ENCODE results near the gene ZNF574.
A peak's percentile ranks its signal among the peaks of the same experiment; 100 is the strongest.

Gene ZNF574

DNA sequence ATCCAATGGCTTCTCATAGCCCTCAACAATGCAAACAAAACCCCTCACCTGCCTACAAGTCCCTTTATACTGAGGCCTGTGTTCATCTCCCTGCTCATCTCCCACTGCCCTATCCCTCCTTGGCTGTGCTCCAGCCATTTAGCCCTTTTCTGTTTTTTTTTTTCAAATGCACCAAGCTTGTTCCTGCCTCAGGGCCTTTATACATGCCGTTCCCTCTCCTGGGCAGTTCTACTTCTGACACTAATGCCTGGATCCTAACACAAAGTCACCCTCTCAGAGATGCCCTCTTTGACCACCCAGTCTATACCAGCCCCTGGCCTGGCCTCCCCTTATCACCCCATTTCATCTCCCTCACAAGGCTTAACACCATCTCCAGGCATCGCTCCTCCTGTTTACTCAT lies 26.9 kb downstream of the ZNF574 start:
- DNase-seq = no peak

DNA sequence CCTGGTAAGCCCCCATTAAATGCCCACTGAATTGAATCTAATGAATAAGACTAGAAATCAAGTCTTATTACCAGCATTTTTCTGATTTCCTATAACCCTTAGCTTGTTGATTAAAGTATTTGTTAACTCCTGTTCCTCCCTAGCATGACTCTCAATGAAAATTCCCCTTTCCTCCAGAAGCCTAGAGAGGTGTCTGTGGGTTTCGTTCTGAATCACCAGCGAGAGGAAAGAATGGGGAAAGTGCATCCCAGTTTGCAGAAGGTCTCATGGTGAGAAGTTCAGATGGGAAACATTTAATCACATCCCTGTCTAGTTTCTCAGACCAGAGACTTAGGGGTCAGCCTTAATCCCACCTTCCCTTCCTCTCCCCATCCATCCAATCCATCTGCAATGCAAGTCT lies 29.4 kb downstream of the ZNF574 start:
- DNase-seq = no peak

DNA sequence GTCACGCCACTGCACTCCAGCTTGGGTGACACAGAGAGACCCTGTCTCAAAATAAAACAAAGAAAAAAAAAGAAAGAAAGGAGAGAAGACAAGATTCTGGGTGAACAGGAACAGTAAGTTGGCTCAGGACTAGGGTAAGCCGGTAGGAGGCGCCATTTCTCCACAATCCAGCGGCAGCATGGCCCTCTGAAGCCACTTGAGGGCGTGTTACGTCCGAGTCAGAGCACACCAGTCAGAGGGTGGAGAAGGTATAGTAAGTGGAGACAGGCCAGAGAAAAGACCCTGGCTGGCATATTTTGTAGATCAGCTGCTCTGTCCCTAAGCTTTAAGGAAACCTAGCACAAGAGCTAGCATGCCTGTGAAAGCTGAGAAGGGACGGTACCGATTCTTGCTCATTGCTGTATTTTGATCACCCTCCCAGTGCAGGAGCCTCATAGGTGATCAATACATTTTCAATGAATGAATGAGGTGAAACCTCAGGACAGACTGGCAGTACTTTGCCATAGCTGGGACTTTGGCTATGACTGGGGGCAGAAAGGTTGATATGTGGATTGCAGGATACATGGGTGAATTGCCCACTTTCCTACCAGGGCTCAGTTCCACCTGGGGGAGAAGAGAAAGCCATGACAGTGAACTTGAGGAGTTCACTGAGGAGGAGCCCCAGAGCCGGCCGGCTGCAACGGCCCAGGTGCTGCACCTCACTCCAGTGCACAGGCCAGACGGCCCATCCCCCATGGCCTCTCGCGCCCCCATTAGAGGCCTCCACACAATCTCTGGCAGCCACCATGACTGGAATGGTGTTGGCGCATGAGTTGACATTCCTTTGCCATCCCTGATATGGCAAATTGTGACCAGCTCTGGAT lies 32.8 kb downstream of the ZNF574 start:
- DNase-seq = peak; percentile 66 to 87 (median 80)

DNA sequence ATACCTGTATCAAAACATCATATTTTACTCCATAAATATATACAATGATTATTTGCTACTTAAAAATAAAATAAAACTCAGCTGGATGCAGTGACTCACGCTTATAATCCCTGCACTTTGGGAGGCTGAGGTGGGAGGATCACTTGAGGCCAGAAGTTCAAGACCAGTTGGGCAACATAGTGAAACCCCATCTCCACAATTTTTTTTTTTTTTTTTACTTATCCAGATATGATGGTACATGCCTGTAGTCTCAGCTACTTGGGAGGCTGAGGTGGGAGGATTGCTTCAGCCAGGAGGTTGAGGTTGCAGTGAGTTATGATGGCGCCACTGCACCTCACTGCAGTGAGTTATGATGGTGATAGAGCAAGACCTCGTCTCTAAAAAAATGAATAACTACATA lies 33.9 kb downstream of the ZNF574 start:
- DNase-seq = no peak

DNA sequence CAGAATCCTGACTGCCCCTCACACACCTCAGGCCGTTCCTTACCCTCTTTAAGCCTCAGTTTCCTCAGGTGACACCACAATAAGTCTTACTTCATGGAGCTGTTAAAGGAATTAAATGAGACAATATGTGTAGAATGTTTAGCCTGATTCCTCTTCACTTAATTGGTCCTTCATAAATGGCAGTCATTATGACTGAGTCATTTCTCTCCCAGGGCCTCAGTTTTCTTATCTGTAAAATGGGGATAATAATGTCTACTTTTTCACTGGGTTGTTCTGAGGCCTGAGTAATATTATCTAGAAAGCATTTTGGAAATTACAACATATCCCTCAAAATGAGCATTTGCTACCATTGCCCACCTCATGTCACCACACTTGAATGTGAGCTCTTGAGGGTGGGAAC lies 34.7 kb downstream of the ZNF574 start:
- no peak for DNase-seq

DNA sequence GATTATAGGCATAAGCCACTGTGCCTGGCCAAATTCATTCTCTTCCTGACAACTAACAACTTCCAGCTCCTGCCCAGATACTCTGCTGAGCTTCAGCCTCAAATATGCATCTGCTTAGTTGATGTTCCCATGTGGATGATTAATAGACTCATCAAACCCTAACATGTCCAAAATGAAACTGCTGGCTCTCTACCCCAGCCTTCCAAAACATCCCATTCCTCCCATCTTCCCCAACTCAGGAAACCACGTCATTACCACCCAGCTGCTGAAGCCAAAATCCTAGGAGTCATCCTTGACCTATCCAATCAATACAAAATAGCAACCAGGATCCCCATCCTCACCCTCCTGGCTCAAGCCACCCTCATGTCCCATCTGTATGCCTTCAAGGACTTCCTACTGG lies 35.4 kb downstream of the ZNF574 start:
- DNase-seq = no peak

DNA sequence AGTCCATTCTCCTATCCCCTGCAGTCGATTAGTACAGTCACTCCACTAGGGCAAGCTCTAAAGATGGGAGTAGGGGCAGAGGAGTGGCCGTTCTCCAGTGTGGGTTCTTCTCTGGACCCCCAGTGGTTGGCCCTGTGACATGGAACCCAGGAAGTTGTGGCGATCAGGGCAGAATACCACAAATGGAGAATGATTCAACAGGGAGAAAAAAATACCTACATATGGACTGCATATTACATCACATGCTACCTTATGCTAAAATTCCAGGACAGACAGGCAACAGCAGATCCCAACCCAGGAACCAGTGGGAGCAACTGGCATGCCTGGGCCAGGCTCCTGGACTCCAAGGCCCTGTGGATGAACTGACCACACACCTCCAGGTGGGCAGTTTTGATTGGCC lies 35.8 kb downstream of the ZNF574 start:
- DNase-seq = no peak

DNA sequence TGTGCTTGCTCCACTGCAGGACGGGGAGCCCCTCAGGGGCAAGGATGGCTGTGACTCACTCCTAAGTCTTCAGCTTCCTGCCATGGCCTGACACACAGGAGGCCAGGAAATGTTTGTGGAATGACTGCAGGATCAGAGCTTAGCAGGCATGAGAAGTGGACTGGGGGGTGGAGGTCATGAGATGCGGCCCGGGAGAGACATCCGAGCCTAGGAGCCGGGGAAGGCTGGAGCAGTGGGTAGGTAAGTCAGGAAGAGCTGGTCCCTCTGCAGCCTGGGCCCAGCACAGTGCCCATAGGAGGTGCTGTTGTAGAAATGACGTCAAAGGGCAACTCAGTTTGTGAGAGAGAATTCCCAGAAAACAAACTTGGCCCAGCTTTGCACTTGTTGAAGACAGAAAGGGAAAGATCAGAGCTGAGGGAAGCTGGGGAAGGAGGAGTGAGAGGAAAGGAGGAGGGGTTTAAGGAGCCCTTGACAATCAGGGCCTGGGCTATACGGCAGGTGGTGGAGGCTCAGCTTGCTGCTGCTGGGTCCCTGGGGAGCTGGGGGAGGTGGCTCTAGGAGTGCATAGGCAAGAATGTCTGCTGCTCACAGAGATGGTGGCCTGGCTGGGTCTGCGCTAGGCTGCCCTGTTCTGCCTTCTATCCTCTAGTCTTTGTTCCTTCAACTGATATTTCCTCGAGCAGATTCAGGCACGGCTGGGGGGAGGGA lies 37.8 kb downstream of the ZNF574 start:
- no peak for DNase-seq

DNA sequence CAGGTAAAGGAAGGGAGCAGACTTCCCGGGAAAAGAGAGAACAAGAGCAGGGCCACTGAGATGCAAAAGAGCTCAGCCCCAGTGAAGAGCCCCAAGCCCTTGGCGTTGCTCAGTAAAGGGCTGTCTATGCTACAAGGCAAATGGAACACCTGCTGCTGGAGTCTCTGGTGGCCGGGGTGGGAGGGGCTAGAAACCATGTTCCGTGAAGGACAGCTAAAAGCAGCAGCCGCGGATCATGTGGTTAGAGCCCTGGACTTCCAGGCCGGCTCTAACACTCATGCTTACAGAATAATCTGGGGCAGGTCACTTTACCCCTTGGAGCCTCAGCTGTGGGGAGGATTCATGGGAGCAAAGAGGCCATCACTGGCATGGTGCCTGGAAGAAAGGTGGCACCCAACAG lies 38.4 kb downstream of the ZNF574 start:
- DNase-seq = no peak

DNA sequence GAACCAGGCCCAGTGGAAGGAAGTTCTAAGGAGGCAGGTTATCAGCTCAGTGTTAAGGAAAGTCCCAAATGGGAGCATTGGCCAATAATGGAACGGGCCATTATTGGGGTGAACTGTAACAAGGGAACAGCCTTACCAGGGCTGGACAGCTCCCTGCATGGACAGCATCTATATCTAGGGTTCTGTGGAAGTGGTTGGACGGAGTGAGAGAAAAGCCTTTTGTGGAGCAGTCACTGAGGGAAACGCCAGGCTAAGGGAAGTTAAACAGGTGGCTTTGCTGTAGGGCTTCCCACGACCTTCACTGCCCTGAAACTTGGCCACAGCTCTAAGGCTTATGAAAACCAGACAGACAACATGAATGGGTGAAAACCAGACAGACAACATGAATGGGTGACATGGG lies 39.3 kb downstream of the ZNF574 start:
- DNase-seq = no peak

DNA sequence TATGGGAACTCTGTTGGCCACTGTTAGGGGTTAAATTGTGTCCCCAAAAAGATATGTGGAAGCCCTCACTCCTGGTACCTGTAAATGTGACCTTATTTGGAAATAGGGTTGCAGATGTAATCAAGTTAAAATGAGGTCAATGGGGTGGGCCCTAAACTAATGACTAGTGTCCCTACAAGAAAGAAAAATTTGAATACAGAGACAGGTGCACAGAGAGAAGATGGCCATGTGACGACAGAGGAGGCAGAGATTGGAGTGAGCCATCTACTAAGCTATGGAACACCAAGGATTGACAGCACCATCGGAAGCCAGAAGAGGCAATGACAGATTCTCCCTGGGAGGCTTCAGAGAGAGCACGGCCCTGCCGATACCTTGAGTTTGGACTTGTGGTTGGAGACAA lies 39.7 kb downstream of the ZNF574 start:
- no peak for DNase-seq

DNA sequence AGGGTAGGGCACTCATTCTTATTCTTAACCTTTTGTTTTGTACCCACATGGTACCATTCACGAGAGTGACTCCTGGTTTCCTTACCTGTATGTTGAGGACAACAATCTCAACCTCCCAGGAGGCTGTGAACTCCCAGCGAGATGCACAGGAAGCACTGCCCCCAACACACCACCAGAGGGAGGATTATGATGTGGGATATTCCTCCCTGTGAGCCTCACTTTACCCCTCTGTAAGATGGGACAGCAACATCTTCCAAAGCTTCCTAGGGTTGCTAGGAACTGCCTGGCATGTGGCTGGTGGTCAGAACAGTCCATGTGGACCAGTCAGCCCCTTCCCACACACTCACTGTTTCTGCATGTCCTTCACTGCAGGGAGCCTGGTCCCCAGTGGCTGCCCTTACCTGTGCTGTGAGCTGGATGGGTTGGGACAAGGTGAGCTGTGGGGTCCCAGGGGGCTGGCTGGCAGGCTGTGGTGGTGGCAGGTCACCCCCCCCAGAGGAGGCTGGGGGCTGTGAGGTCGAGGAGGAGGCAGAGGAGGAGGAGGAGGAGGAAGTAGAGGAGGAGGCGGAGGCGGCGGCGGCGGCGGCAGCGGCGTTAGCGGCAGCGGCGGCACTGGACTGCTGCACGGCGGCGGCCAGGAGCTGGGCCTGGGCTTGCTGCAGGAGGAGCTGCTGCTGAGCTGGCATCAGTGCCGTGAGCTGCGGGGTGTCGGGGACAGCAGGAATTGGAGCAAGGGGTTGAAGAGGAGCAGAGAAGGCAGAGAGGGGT lies 40.5 kb downstream of the ZNF574 start:
- DNase-seq = no peak

DNA sequence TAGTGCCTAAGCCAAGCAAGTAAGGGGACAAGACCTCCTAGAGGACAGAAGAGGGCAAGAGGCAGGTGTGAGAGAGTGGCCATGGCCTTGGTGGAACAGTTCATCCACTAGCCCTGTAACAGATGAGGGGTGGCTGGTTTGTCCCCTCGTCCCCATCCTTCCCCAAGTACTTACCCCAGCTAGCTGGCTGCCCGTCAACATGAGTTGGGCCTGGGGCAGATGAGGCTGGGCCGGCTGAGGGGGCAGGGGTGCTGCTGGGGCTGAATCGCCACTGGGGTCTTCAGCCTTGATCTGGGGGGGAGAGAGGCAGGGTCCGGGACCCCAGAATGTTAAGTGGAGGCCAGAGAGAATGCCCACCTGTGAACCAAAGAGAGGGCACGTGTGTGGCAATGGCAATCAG lies 41.1 kb downstream of the ZNF574 start:
- no peak for DNase-seq

DNA sequence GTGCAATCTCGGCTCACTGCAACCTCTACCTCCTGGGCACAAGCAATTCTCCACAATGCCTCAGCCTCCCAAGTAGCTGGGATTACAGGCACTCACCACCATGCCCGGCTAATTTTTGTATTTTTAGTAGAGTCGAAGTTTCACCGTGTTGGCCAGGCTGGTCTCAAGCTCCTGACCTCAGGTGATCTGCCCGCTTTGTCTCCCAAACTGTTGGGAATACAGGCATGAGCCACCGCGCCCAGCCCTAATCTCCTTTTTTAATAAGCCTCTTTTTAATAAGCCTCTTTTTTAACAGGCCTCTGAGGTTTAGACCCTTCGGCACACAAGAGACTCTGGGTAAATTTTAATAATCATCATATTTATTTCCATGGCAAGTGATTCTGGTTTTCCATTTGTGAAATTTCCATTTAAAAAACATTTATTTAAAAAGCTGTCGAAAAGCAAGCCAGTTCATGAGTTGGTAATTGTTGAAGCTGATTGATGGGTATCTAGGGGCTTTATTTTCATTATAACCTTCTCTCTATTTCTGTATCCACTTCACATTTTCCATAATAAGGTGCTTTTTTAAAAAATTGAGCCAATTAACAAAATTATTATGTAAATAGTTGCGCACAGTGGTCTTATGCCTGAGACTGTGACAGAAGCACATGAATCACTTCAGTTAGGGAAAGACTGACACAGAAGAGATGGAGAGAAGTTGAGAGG lies 44.5 kb downstream of the ZNF574 start:
- no peak for DNase-seq

DNA sequence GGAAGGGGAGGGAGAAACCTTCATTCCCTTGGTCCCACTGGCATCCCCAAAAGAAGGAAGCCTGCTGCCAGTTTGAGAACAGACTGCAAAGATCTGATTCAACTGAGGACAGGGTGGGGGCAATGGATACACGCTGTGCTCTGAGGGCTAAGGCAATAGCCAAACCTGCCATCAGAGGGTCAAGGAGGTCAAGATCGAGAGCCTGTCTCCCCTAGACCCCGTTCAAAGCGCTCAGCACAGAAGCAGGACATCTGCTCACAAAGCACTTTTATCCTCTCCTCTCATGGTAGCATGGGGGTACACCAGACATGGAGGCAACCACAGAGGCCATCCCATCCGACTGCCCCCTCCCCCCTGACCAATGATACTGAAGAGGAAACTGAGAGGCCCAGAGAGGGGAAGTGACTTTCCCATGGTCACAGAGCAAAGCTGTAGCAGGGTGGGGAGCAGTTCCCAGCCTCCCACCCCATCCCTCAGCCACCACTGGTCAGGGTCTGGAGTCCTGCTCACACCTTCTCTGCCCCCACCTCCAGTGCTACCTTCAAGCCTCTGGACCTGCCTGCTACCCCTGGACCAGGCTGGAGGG lies 45.2 kb downstream of the ZNF574 start:
- no peak for DNase-seq

DNA sequence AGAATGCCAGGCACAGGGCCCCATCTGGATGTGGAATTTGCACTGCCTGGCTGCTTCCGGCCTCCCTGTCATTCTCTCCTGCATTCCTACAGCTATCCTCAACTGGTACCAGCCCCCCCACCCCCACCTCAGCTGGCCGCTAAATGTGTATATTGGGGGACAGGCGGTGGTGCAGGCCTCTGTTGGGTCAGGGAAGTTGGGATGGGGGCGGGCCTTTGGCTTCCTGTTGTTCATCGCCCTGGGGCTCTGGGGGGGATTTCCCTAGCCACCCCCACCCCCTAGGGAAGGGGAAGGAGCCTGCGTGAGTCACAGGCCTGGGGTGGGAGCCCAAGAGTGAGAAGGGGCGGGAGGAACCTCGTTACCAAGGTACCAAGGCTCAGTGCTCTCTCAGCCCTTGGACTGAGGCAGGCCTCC lies 45.7 kb downstream of the ZNF574 start:
- peak; percentile 20 to 71 (median 63) for DNase-seq

DNA sequence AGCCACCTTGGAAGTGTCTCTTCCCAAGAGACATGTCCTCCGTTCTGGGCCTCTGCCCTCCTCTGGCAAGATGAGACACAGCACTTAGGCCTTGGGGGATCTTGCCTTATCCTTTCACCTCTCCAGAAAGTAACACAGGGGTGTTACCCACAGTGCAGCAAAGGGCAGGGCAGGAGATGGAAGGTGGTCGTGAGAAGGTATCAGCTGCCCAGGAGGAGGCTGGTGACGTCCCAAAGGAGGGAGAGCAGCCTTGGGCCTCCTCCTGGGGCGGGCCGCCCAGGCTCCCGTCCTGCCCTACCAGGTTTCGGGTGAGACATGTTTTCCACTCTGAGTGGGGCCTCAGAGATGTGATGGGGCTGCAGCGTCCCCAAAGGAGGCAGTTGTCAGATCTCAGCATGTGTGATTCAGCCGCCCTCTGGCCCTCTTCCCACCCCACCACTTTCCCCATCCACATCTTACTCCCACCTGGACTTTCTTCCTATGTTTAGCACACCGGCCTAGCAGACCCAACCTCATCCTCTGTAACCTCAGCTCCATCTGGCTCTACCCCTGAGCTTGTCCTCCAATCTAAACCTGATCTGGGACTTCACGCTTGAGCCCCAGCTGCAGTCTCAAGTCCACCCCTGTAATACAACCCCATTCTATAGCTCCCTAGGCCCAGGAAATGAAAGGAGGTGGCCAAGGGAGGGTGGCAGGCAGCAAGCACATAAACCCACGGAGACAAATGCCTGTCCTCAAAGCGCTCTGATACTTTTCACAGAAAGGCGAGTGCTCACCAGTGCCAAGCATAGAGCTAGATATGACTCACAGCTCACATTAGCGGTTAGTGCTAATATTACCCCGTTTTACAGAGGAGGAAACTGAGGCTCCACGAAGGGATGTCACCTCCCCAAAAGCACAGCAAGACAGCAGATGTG lies 47.0 kb downstream of the ZNF574 start:
- DNase-seq = peak in 3 of 5 experiments; percentile 4 to 67 (median 58)

DNA sequence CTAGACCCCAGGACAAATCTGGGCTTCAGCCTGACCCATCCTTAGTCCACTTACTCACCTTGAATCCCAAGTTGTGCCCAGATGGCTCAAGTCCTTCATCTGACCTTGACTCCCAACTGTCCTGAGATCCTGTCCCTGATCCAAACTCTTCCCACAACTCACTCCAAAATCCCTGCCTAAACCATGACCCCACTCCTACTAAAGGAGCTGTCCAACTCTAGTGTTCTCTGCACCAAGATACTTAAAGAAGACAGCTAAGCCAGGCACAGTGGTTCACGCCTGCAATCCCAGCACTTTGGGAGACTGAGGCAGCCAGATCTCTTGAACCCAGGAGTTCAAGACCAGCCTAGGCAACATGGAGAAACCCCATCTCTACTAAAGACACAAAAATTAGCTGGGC lies 47.8 kb downstream of the ZNF574 start:
- DNase-seq = no peak

DNA sequence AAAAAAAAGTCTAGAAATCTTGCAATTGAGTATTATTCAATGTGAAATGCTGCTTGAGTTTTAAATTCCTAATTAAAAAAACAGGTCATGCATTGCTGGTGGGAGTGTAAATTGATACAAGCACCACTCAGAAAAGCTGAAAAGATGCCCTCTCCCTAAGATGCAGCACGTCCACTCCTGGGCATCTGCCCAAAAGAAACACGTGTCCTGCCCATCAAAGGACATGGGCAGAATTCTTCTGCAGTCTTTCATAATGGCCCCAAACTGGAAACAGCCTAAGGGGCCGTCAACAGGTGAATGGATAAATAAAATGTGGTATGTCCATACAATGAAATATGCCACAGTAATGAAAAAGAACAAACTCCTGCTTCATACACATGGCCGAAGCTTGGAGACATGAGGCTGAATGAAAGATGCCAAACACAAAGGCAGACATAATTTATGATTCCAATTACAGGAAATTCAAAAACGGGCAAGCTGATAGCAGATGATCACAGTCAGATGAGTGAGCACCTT lies 48.5 kb downstream of the ZNF574 start:
- no peak for DNase-seq

DNA sequence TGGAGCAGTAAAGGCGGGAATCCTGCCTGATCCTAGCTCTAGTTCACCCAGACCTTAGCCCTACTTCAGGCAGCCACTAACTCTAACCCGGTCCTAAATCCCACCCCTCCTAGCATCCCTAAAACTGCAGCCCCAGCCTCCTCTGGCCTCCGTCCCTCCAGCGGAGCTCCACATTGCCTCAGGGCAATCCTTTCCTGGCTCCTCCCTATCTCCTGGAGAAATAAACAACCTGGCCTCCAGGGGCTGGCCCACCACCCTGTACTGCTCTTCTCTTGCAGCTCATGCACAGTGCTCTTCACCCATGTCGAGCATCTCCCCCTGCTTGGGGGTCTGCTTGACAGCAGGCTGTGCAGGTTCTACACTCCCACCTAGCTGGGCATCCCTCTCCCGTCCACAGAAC lies 49.6 kb downstream of the ZNF574 start:
- no peak for DNase-seq

DNA sequence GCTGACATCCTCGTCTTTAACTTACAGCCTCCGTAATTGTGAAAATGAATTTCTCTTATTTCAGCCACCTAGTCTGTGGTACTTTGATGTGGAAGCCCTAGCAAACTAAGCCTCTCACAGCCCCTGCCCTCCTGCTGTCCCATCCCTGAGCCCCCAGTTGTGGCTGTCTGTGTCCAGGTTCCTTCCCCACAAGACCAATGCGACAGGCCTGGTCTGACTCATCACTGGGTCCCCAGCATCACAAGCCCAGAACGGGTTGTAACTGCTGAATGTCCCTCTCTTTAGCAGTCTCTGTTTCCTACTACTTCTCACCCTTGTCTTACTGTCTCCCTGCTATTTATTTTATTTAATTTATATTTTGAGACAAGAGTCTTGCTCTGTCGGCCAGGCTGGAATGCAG lies 50.6 kb downstream of the ZNF574 start:
- DNase-seq = no peak

Measured in T-helper 2 cell (primary cell).